Measurements from ENCODE around the gene NISCH.

DNA sequence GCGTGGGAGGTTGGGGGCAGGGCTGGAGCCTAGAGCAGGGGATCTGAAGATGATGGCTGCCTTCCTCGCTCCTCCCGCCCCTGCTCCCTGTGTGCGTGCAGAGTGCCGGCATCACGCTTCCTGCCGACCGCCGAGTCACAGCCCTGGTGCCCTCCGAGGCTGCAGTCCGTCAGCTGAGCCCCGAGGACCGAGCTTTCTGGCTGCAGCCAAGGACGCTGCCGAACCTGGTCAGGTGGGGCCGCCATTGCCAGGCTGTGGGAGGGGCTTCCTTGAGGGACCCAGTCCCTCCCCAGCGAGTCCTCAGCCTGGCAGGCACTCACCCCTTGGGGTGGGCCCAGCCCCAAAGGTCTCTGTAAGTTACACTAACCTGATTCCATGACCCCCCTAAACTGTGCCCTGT lies 57.3 kb downstream of the NISCH start:
- no peak for TF ChIP-seq CTCF (conservative IDR thresholded peaks at IDR 0.05; ENCODE audit: low read length)
- no peak for TF ChIP-seq EZH2phosphoT487 (IDR thresholded peaks at IDR 0.05; ENCODE audit: borderline replicate concordance)
